ENCODE measurements around the gene USP11.

The USP11 gene

DNA sequence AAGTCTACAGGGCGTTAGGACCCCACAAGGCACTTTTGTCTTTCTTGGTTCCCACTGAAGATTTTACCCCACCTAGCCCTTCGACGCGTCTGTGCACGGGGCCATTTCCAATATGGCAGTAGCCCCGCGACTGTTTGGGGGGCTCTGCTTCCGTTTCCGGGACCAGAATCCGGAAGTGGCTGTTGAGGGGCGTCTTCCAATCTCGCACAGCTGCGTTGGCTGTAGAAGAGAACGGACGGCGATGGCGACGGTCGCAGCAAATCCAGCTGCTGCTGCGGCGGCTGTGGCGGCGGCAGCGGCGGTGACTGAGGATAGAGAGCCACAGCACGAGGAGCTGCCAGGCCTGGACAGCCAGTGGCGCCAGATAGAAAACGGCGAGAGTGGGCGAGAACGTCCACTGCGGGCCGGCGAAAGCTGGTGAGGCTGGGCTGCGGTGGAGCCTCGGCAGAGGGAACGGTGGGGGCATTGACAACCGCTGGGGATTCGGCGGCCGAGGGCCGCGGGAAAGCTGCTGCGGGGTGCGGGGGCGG lies at the start of gene USP11:
Gene USP11, plus strand, starts transcription at position 207 of the 530 bp plus-strand sequence. Its CDS starts 35 bp downstream, at position 242.
- DNase-seq: peak; percentile 65

DNA sequence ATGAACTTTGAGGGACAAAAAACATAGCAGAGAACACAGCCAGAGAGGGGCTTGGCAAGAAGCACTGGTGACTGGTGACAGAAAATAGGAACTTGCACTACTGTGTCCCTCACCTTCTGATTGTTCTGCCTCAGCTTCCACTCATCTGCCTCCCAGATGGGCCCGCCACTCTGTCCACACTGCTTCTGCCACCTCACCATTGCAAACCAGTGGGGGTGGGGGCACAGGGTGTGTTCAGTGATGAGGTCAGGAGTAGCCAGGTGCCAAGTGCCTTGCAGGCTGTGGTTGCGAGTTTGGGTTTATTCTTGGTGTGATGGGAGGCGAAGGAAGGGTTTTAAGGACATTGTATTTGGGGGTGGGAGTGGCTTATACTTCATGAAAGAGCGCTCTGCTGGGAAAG lies 48.3 kb upstream of the USP11 start:
- no peak for DNase-seq

DNA sequence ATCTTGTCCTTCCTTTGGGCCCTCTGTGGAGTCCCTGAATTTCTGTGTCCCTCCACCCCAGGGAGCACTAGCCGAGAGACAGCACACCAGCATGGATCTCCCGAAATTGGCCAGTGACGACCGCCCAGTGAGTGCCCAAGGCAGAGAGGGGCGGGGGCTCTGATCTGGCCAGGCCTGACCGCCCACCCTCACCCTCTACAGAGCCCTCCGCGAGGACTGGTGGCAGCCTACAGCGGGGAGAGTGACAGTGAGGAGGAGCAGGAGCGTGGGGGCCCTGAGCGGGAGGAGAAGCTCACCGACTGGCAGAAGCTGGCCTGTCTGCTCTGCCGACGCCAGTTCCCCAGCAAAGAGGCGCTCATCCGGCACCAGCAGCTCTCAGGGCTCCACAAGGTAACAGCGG lies 47.6 kb upstream of the USP11 start:
- no peak for DNase-seq

DNA sequence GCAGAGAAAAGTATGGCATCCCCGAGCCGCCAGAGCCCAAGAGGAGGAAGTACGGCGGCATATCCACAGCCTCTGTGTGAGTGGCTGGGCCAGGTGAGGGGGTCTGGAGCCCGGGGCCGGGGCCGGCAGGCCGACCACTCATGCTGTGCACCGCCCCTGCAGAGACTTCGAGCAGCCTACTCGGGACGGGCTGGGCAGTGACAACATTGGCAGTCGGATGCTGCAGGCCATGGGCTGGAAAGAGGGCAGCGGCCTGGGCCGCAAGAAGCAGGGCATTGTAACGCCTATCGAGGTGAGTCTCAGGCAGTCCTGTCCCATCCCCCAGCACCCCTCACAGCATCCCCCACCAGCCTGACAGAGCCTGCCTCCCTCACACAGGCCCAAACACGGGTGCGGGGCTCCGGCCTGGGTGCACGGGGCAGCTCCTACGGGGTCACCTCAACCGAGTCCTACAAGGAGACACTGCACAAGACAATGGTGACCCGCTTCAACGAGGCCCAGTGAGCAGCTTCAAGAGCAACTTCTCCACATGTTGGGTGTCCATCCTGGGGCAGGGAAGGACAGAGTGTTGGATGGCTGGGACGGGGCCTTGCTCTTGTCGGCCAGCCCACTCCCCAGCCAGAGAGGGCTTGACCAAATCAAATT lies 46.6 kb upstream of the USP11 start:
- no peak for DNase-seq

- DNase-seq: no peak
These were observed 45.6 kb upstream of the USP11 start for GRCh38 chrX:47187106-47187677.

DNA sequence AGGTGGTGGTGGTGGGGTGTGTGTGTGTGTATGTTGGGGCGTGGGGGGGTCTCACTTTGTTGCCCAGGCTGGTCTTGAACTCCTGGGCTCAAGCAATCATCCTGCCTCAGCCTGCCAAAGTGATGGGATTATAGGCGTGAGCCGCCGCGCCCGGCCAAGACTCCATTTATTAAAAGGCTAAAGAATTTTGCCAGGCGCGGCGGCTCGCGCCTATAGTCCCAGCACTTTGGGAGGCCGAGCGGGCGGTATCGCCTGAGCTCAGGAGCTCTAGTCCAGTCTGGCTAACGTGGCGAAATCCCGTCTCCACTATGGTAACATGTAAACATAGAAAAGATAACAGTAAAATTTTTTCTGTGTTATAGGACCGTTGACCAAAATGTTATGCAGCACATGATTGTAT lies 42.9 kb upstream of the USP11 start:
- DNase-seq: no peak

DNA sequence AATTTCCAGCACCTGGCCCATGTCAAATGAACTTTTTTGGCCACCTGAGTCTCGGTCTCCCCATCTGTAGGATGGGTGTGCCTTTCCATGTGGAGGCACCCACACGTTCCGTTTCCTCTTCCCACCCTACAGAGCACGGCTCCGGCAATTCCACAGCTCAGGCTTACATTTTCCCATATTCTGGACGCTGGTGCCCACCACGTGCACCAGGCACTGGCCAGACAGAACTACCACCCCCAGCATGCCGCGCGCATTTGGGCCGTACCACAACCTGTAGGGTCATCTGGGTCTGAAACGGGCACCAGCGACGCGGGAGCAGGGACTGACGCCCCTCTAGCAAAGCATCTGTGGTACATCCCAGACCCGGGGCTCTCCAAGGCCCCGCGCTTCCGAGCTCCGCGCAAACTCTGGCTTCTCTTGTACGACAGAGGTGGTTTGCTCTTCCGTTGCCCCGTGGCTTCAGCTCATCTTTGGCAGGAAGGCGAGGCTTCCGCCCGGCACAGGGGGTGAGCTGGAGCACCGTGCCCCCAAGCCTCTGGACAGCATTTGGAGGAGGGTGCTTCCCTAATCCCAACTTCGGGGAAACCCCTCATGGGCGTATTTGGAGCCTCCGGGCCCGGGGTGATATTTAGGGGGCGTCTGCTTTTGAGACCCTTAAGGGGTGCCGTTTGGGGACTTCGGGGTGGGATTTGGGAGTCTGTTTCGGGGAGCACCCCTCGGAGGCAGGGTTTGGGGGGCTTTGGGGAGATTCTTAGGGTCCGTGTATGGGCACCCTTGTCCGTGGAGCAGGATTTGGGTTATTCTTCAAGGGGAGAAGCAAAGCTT lies 42.2 kb upstream of the USP11 start:
- DNase-seq: peak; percentile 93

DNA sequence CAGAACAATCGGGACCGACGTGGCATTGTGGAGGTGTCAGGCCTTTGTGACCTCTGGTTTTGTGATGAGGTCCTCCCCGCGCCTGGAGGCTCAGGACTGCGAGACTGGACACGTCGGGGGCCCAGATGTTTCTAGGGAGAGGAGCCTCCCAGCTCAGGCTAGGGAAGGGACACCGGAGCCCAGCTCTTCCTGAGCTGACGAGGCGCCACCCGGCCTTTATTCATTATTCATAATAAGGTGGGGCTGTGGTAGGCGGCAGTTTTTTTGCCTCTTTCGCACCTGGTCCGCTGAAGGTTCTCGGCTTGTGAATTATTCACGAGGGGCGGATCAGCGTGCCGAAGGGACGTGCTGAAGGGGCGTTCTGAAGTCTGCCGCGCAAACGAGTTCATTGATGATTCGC lies 41.5 kb upstream of the USP11 start:
- DNase-seq: no peak

DNA sequence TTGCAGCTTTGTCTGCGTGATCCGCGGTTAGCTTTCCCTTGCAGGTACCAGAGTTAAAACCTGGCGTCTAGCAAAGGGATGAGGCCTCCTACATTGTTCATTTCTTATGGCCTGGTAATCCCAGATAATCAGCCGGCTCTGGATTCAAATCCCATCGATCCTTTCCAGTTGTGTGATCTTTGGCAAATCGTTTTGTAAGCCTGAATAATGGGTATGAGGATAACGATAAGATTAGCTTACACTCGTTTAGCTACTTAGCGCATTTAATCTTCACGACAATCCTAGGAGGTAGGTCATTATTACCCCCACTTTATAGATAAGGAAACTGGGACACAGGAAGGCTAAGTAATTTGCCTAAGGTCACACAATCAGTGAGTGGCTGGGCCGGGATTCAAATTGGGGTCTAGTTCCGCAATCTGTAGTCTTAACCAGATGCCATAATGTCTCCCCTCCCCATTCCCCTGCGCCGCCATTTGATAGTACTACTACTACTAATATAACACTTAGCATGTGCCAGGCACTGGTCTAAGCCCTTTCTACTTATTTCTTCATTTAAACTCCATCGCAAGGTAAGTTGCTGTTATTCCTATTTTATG lies 40.9 kb upstream of the USP11 start:
- DNase-seq: no peak

GRCh38 chrX:47193475-47194193 lies 39.2 kb upstream of the USP11 start, which contains the start of gene UBA1:
Gene UBA1 (plus strand): TSS chrX:47193829. CDS start chrX:47198803, 4,974 bp downstream.
- peak; percentile 93 for DNase-seq

DNA sequence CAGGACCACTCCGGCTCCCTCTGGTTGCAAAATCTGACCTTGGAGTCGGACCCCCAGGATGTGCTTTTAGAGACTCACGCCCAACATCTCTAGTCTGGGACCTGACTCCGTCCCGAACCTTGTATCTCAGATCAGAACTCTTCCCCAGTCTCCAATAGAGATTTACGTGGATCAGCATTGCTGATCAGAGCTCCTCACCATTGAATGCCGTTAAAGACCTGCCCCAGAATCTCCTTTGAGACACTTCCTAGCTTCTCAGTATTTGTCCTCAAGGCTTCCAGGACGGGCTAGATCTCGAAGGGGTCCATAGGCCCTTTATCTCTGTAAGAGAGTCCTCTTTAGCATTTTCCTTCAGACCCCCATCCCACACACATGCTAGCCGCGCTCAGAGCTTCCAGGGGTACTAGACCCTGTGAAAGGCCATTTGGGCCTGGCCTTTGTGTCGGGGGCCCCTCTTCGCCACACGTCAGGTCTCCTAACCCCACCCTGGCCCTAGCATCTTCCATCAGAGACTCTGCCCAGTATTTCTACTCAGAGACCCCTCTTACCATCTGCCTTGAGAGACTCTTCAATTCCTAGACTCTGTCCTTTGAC lies 38.5 kb upstream of the USP11 start:
- DNase-seq: no peak

- no peak for DNase-seq
These were observed 36.7 kb upstream of the USP11 start for GRCh38 chrX:47196098-47196497.

DNA sequence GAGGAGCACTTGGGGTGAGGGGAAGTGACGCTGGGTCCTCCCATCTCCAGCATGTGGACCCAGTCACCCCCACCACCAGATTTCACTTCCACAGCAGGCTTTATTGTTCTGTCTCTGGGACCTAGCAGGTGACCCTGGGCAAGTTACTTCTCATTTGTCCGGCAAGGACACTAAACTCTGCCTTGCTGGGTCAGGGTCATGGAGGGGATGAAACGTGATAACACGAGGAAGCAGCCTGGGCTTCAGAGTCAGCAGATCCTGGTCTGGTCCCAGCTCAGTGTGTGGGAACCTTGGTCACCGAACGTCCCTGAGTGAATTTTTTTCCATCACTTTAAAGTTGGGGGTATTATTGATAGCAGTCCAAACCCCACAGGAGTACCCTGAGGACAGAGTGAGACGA lies 35.3 kb upstream of the USP11 start:
- no peak for DNase-seq

DNA sequence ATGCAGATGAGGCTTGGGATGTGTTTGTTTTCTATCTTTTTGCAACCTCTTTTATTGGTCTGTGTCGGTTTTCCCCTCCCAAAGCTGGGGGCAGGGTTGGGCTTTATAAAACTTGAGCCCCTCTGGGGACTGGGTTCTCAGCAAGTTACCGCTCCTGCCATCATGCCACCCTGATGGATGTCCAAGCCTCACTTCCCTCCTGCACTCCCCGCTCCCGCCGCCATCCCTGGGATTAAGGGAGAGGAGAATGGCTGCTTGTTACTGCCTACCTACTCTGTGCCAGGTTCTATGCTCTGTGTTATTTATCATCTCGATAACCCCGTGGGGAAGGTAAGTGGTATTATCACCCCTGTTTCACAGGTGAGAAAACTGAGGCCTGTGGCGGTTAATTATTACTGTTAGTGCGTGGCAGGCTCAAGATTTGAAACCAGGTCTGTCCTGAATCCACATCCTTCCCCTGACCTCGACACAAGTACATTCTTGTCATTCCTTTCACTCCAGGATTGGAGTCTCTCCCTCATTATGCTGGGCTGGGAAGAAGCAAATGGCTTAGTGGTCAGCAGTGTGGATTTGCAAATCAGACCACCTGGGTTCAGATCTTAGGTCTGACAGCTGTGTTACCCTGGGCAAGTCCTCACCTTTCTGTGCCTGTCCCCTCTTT lies 34.7 kb upstream of the USP11 start:
- DNase-seq: peak; percentile 19

- DNase-seq: no peak
These were observed 34.1 kb upstream of the USP11 start for GRCh38 chrX:47198687-47199080.

DNA sequence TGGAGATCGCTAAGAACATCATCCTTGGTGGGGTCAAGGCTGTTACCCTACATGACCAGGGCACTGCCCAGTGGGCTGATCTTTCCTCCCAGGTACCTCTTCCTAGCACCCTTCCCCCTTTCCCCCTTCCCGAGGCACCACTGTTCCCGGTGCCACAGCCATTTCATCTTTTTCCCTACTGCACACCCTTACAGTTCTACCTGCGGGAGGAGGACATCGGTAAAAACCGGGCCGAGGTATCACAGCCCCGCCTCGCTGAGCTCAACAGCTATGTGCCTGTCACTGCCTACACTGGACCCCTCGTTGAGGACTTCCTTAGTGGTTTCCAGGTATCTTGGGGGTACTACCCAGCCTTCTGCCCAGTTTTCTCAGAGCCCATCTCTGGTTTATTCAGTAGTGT lies 33.5 kb upstream of the USP11 start:
- DNase-seq: no peak

GRCh38 chrX:47200385-47201150 lies 32.2 kb upstream of the USP11 start:
- DNase-seq: peak; percentile 54

GRCh38 chrX:47201345-47201944 lies 31.4 kb upstream of the USP11 start:
- DNase-seq: no peak

GRCh38 chrX:47202316-47202715 lies 30.5 kb upstream of the USP11 start:
- DNase-seq: no peak

DNA sequence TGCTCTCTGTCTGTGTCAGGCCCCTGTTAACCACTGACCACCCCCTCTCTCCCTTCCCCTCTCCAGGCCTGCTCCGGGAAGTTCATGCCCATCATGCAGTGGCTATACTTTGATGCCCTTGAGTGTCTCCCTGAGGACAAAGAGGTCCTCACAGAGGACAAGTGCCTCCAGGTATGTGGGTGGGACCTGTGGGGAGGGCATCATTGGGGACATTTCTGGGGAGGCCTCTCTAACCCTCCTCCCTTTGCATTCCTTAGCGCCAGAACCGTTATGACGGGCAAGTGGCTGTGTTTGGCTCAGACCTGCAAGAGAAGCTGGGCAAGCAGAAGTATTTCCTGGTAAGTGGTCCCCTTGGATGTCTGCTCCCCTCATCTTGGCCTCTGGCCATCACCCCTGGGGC lies 29.9 kb upstream of the USP11 start:
- DNase-seq: no peak
